ENCODE measurements around the gene ARSD.

DNA sequence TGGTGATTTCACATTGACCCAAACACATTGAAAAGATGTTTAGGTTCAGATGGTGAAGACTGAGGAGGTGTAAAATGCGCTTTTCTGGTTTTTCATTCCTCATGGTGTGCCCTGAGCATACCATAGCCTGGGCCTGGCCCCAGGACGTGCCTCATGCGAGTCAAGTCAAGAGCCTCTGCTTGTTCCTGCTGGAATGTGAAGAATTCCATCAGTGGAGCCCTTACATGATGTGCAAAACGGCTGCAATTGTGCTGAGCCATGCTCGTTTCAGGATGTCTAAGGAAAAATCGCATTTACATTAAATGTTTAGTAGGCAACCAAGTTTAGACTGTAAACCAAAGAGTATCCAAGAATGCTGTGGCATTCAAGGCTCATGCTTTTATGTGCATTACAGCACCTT is 65.5 kb downstream of the ARSD start:
- TF ChIP-seq, protein P1, sequence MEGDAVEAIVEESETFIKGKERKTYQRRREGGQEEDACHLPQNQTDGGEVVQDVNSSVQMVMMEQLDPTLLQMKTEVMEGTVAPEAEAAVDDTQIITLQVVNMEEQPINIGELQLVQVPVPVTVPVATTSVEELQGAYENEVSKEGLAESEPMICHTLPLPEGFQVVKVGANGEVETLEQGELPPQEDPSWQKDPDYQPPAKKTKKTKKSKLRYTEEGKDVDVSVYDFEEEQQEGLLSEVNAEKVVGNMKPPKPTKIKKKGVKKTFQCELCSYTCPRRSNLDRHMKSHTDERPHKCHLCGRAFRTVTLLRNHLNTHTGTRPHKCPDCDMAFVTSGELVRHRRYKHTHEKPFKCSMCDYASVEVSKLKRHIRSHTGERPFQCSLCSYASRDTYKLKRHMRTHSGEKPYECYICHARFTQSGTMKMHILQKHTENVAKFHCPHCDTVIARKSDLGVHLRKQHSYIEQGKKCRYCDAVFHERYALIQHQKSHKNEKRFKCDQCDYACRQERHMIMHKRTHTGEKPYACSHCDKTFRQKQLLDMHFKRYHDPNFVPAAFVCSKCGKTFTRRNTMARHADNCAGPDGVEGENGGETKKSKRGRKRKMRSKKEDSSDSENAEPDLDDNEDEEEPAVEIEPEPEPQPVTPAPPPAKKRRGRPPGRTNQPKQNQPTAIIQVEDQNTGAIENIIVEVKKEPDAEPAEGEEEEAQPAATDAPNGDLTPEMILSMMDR (IDR thresholded peaks at IDR 0.05; ENCODE audit: borderline replicate concordance, extremely low read depth, low read length, poor library complexity, severe bottlenecking) = no peak
- no peak for TF ChIP-seq EZH2 (IDR thresholded peaks at IDR 0.05; ENCODE audit: borderline replicate concordance, low read depth, low read length, severe bottlenecking)

Data from DND-41 (cell line).